K562 (cell line): ENCODE results near the gene PEX7. TPM values are rescaled to one million over a fixed set of nuclear protein-coding genes. Genes with fewer than 3 reads are reported as not detected.

Experiments used
- ATAC-seq: fragments of 200-7000 bp; cut with Tn5 transposase; 3 replicates; pipeline ENCODE4 v1.9.1; 2020; ENCODE audit warnings: moderate library complexity
- BruUV-seq: library from RNA; stranded (reverse); fragments of 400-500 nt; replicated peaks from 2 replicates; lab custom pipeline; 2021; lab: Mats Ljungman, UMichigan
- CTCF ChIA-PET: fragments of 300-600 bp; formaldehyde crosslinking; extraction: SDS; loops from one replicate; lab custom pipeline; 2021; ENCODE audit warnings: low intra/inter-chr PET ratio; lab: Yijun Ruan, JAX
- POLR2A ChIA-PET: fragments of 300-600, 350-650 bp; sonication (Branson Sonifier 250); formaldehyde crosslinking; extraction: SDS; loops from one replicate; lab custom pipeline; 2021; ENCODE audit warnings: antibody characterized with exemption, inconsistent platforms; lab: Yijun Ruan, JAX
- DNase-seq, 4 experiments: peaks; one replicate each; pipeline versions ENCODE4 v3.0.0 to v3.0.0-alpha.2; 2011 to 2018; ENCODE audit warnings: low spot score in 3 of 4, mixed read lengths in 3 of 4; ENCODE audit errors: extremely low read depth in 1 of 4
- FAIRE-seq: peaks from 2 replicates; lab custom pipeline; 2011; peaks lifted over from hg19 to GRCh38; lab: Jason Lieb, UNC
- H2AFZ ChIP-seq: 2 replicates; pipeline ENCODE4 v1.6.0; 2011; ENCODE audit warnings: low read depth, low read length, control low read depth, inconsistent platforms
- H3K27ac ChIP-seq: fragments of 200-600 bp; 3 replicates; pipeline ENCODE4 v1.8.0; 2011; ENCODE audit warnings: low read depth, mild to moderate bottlenecking, control low read depth, inconsistent platforms, low read length, moderate library complexity, mixed read lengths; ENCODE audit errors: extremely low read depth
- H3K27me3 ChIP-seq, 2 experiments: fragments of 300-600 bp in 1 of 2; 2 replicates in 1 of 2; 3 replicates in 1 of 2; pipeline versions ENCODE4 v1.6.0 to v1.8.0; 2011; ENCODE audit warnings: inconsistent platforms in 2 of 2, low read length in 2 of 2, mild to moderate bottlenecking in 1 of 2, mixed read lengths in 1 of 2, moderate library complexity in 1 of 2; ENCODE audit not compliant: control insufficient read depth in 2 of 2, insufficient read depth in 2 of 2
- H3K36me3 ChIP-seq: fragments of 300-600 bp; 3 replicates; pipeline ENCODE4 v1.8.0; 2011; ENCODE audit warnings: mild to moderate bottlenecking, low read length, inconsistent platforms; ENCODE audit not compliant: control insufficient read depth, insufficient read depth
- H3K4me1 ChIP-seq, 2 experiments: fragments of 200-600 bp in 1 of 2; replicated peaks in 1 of 2; 2 replicates in 1 of 2; 3 replicates in 1 of 2; pipeline versions ENCODE4 v1.5.1 to v1.8.0; 2011; ENCODE audit warnings: inconsistent platforms in 2 of 2, low read length in 2 of 2, mild to moderate bottlenecking in 1 of 2, mixed read lengths in 1 of 2, moderate library complexity in 1 of 2; ENCODE audit not compliant: control insufficient read depth in 2 of 2, insufficient read depth in 2 of 2
- H3K4me2 ChIP-seq: 2 replicates; pipeline ENCODE4 v1.6.1; 2011; ENCODE audit warnings: low read length, control low read depth, inconsistent platforms, mixed read lengths; ENCODE audit not compliant: insufficient read depth
- H3K4me3 ChIP-seq: fragments of 200-600 bp; sonication (generic), shearing (Covaris generic); 2 replicates; pipeline ENCODE4 v1.5.1; 2016; ENCODE audit warnings: control low read depth, inconsistent platforms
- H3K79me2 ChIP-seq: fragments of 200-600 bp; 3 replicates; pipeline ENCODE4 v1.8.0; 2011; ENCODE audit warnings: low read length, inconsistent platforms; ENCODE audit not compliant: control insufficient read depth, insufficient read depth
- H3K9ac ChIP-seq, 2 experiments: 2 replicates each; pipeline versions ENCODE4 v1.6.0 to v1.6.1; 2011; ENCODE audit warnings: low read depth in 2 of 2, low read length in 2 of 2, control low read depth in 1 of 2, inconsistent platforms in 1 of 2, mild to moderate bottlenecking in 1 of 2, mixed read lengths in 1 of 2; ENCODE audit not compliant: insufficient read depth in 1 of 2
- H3K9me1 ChIP-seq: one replicate; pipeline ENCODE4 v1.6.0; 2011; ENCODE audit warnings: inconsistent platforms, mild to moderate bottlenecking, low read length, moderate library complexity; ENCODE audit not compliant: control insufficient read depth, insufficient read depth
- H3K9me3 ChIP-seq: replicated peaks from 2 replicates; pipeline ENCODE4 v1.5.1; 2011; ENCODE audit warnings: low read depth, low read length, inconsistent platforms; ENCODE audit not compliant: control insufficient read depth, insufficient read depth
- H4K20me1 ChIP-seq: replicated peaks from 2 replicates; pipeline ENCODE4 v1.6.1; 2011; ENCODE audit warnings: low read length, inconsistent platforms, mixed read lengths; ENCODE audit not compliant: control insufficient read depth, insufficient read depth
- CBX1 ChIP-seq: sonication (generic); IDR thresholded peaks from 2 replicates; pipeline ENCODE4 v1.6.1; 2016; ENCODE audit warnings: antibody characterized with exemption, low read depth, mild to moderate bottlenecking
- CBX5 ChIP-seq: IDR thresholded peaks from 2 replicates; pipeline ENCODE4 v1.6.1; 2014; ENCODE audit warnings: low read depth, borderline replicate concordance
- HMGN3 ChIP-seq: IDR thresholded peaks from 2 replicates; pipeline ENCODE4 v1.6.1; 2011; ENCODE audit warnings: borderline replicate concordance, low read depth, mild to moderate bottlenecking, mixed read lengths, low read length; ENCODE audit not compliant: insufficient read length; ENCODE audit errors: extremely low read depth
- ILF3 ChIP-seq: fragments of 450-650 bp; IDR thresholded peaks from 2 replicates; pipeline ENCODE4 v1.6.1; 2018; ENCODE audit warnings: antibody characterized with exemption, mild to moderate bottlenecking, moderate library complexity, borderline replicate concordance
- KAT8 ChIP-seq: fragments of 450-650 bp; IDR thresholded peaks from 2 replicates; pipeline ENCODE4 v1.6.1; 2016; ENCODE audit warnings: low read depth, mild to moderate bottlenecking
- NELFE ChIP-seq: IDR thresholded peaks from 2 replicates; pipeline ENCODE4 v1.6.1; 2011; ENCODE audit warnings: mild to moderate bottlenecking; ENCODE audit not compliant: insufficient read depth, insufficient read length
- RBM34 ChIP-seq: fragments of 200-400 bp; formaldehyde crosslinking; IDR thresholded peaks from 2 replicates; pipeline ENCODE4 v1.6.1; 2018; ENCODE audit warnings: low read length, borderline replicate concordance; ENCODE audit not compliant: insufficient read depth
- TRIM24 ChIP-seq, 2 experiments: fragments of 450-650 bp; IDR thresholded peaks; 2 replicates each; pipeline ENCODE4 v1.6.1; 2016
- TRIM28 ChIP-seq: fragments of 450-650 bp; IDR thresholded peaks from 2 replicates; pipeline ENCODE4 v1.6.1; 2017
- ZFP36 ChIP-seq: fragments of 150-350 bp; IDR thresholded peaks from 2 replicates; pipeline ENCODE4 v1.6.1; 2018; ENCODE audit warnings: low read length, low read depth; ENCODE audit not compliant: partially characterized antibody
- ZNF224 ChIP-seq: sonication (generic); formaldehyde crosslinking; IDR thresholded peaks from 2 replicates; pipeline ENCODE4 v1.8.0; 2022; ENCODE audit warnings: mild to moderate bottlenecking, missing genetic modification reagents
- ZNF280A ChIP-seq: fragments of 450-650 bp; IDR thresholded peaks from 2 replicates; pipeline ENCODE4 v1.6.1; 2018; ENCODE audit warnings: mild to moderate bottlenecking, low read depth; ENCODE audit not compliant: partially characterized antibody
- ZNF445 ChIP-seq: fragments of 250-450 bp; sonication (Bioruptor Pico); IDR thresholded peaks from 2 replicates; pipeline ENCODE4 v1.4.0; 2020; ENCODE audit warnings: low read depth, mild to moderate bottlenecking, moderate library complexity
- WGBS: fragments of 100-300 bp; shearing (Covaris generic); methylation state at CpG from one replicate; pipeline ENCODE4 v1.1.6; 2016; ENCODE audit warnings: low coverage, mixed read lengths; ENCODE audit not compliant: insufficient coverage; ENCODE audit errors: missing lambda C conversion rate; 5-methylcytosine and 5-hydroxymethylcytosine counted together
- in situ Hi-C: fragments of 300-500 bp; cut with MboI; formaldehyde crosslinking; loops from 4 replicates; pipeline ENCODE4 v1.15.0; 2018; ENCODE audit warnings: inconsistent platforms, mixed read lengths
- intact Hi-C: fragments of 100-400 bp; cut with micrococcal nuclease; formaldehyde crosslinking; loops from 2 replicates; pipeline ENCODE4 v1.14.2; 2022
- polyA plus RNA-seq, 8 experiments: library from polyadenylated mRNA; depleted of rRNA in 4 of 8; stranded (reverse) in 5 of 8; unstranded in 3 of 8; fragments of >200 nt; fragmentation: Nextera tagmentation in 2 of 8; fragmentation: Illumina TruSeq in 1 of 8; extraction: Ambion mirVana in 2 of 8; extraction: Trizol in 1 of 8; gene quantifications; 2 replicates each; pipeline versions ENCODE4 v1.2.1 to v1.2.3, GENCODE V29; 2011 to 2014; ENCODE audit warnings: inconsistent platforms in 1 of 8, missing spikeins in 1 of 8
- total RNA-seq, 7 experiments: library from RNA; depleted of rRNA in 6 of 7; stranded (reverse); fragments of >200 nt in 6 of 7; fragmentation: Illumina TruSeq in 2 of 7; extraction: Trizol in 2 of 7; gene quantifications; 2 replicates each; pipeline versions ENCODE4 v1.2.1 to v1.2.3, GENCODE V29; 2011 to 2021; ENCODE audit warnings: low replicate concordance in 1 of 7
- TF ChIP-seq, protein P1 (sequence below): sonication (generic); formaldehyde crosslinking; IDR thresholded peaks from 2 replicates; pipeline ENCODE4 v1.8.1; 2022; ENCODE audit warnings: missing genetic modification reagents
- TF ChIP-seq, protein P2 (sequence below): IDR thresholded peaks from 3 replicates; pipeline ENCODE4 v1.6.1; 2011; ENCODE audit warnings: borderline replicate concordance, mild to moderate bottlenecking, moderate library complexity; ENCODE audit not compliant: insufficient read length; ENCODE audit errors: extremely low read depth

The PEX7 gene
- total and polyA plus RNA-seq, 9 of the 15 experiments (the other 6 are each of a cell fraction or from before 2014, with no cell fraction given), result 1.6 to 12.9 (median 9.1) TPM

DNA sequence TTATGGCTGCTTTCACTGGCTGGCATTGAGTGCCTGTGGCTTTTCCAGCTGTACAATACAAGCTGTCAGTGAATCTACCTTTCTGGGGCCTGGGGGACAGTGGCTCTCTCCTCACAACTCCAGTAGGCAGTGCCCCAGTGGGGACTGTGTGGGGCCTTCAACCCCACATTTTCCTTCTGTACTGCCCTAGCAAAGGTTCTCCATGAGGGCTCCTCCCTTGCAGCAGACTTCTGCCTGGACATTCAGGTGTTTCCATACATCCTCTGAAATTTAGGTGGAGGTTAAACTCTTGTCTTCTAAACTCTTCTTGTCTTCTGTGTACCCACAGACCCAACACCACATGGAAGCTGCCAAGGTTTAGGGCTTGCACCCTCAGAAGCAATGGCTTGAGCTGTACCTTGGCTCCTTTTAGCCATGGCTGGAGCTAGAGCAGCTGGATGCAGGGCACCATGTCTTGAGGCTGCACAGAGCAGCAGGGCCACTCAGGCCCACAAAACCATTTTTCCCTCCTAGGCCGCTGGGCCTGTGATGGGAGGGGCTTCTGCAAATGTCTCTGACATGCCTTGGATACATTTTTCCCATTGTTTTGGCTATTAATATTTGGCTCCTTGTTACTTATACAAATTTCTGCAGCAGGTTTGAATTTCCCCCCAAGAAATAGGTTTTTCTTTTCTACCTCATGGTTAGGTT is 9.6 kb downstream of the PEX7 start:
- no peaks in the 10 kb centered on the region for H4K20me1 ChIP-seq
- H3K4me3 ChIP-seq, result no peak overlapping the region
- intact Hi-C loops, result no loop called here
- H2AFZ ChIP-seq, result no peak overlapping the region
- WGBS, result 69% methylated on average over 1 of the region's 1 CpG
- ATAC-seq (no peak), DNase-seq (peak in 1 of 4 experiments; percentile 22), FAIRE-seq (no peak)
- H3K79me2 ChIP-seq, result no peaks in the 10 kb centered on the region
- H3K9me3 ChIP-seq, result peaks cover 11% of the 10 kb centered on the region; the same call in 1 of the 2 replicates
- CTCF ChIA-PET, result no interaction called here
- no peak overlapping the region for H3K27ac ChIP-seq
- no peak overlapping the region for H3K9ac ChIP-seq
- H3K36me3 ChIP-seq, result peaks cover 7% of the 10 kb centered on the region; the same call in 2 of the 3 replicates
- POLR2A ChIA-PET, result interaction anchor here (0.6 kb wide), 1 partner anchor 667 kb away, joined by 3 read pairs; no protein-coding TSS in a partner anchor
- no peaks in the 10 kb centered on the region for H3K4me1 ChIP-seq
- H3K9me1 ChIP-seq, result no peaks in the 10 kb centered on the region
- no peaks in the 10 kb centered on the region for H3K27me3 ChIP-seq
- in situ Hi-C loops, result loop anchor here (25.0 kb wide), 1 partner anchor 805 kb away; no protein-coding TSS in a partner anchor
- no TSS peak for BruUV-seq
- H3K4me2 ChIP-seq, result no peak overlapping the region
- TF ChIP-seq, protein P1, sequence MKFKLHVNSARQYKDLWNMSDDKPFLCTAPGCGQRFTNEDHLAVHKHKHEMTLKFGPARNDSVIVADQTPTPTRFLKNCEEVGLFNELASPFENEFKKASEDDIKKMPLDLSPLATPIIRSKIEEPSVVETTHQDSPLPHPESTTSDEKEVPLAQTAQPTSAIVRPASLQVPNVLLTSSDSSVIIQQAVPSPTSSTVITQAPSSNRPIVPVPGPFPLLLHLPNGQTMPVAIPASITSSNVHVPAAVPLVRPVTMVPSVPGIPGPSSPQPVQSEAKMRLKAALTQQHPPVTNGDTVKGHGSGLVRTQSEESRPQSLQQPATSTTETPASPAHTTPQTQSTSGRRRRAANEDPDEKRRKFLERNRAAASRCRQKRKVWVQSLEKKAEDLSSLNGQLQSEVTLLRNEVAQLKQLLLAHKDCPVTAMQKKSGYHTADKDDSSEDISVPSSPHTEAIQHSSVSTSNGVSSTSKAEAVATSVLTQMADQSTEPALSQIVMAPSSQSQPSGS (CRISPR knock-in tag), result no peak
- TF ChIP-seq ZNF280A (peak; percentile 83), ZFP36 (peak; percentile 63), HMGN3 (no peak), ZNF445 (CRISPR knock-in tag) (0 out of 2 replicates have a peak, but pooled peaks have one; percentile 61), TRIM24 (IDR thresholded peaks at IDR 0.05) (0 out of 4 replicates have a peak, but pooled peaks of 1 of the 2 experiments have one; percentile 15), ILF3 (no peak), CBX5 (peak; percentile 97), RBM34 (no peak), TRIM28 (peak; percentile 90), KAT8 (no peak), NELFE (no peak), CBX1 (peak; percentile 80), ZNF224 (peak; percentile 21; the same call in 1 of the 2 replicates)
- TF ChIP-seq, protein P2, sequence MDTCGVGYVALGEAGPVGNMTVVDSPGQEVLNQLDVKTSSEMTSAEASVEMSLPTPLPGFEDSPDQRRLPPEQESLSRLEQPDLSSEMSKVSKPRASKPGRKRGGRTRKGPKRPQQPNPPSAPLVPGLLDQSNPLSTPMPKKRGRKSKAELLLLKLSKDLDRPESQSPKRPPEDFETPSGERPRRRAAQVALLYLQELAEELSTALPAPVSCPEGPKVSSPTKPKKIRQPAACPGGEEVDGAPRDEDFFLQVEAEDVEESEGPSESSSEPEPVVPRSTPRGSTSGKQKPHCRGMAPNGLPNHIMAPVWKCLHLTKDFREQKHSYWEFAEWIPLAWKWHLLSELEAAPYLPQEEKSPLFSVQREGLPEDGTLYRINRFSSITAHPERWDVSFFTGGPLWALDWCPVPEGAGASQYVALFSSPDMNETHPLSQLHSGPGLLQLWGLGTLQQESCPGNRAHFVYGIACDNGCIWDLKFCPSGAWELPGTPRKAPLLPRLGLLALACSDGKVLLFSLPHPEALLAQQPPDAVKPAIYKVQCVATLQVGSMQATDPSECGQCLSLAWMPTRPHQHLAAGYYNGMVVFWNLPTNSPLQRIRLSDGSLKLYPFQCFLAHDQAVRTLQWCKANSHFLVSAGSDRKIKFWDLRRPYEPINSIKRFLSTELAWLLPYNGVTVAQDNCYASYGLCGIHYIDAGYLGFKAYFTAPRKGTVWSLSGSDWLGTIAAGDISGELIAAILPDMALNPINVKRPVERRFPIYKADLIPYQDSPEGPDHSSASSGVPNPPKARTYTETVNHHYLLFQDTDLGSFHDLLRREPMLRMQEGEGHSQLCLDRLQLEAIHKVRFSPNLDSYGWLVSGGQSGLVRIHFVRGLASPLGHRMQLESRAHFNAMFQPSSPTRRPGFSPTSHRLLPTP, result no peak
